CD4-positive, alpha-beta T cell (primary cell): Measurements from ENCODE around the gene PPM1F. TPM values are rescaled to one million over a fixed set of nuclear protein-coding genes. Genes with fewer than 3 reads are reported as not detected.
A peak's percentile ranks its signal among the peaks of the same experiment; 100 is the strongest.

ENCODE experiments used
- ATAC-seq: fragments of 200-7000 bp; cut with Tn5 transposase; one replicate; pipeline ENCODE4 v1.10.0; 2022; ENCODE audit warnings: mild to moderate bottlenecking; ENCODE audit not compliant: poor library complexity
- CTCF ChIA-PET: fragments of 350-600 bp; sonication (Branson Sonifier 250); formaldehyde crosslinking; loops from one replicate; lab custom pipeline; 2021; ENCODE audit warnings: antibody characterized with exemption, inconsistent platforms; lab: Charles Lee
- POLR2A ChIA-PET: fragments of 350-600 bp; sonication (Branson Sonifier 250); formaldehyde crosslinking; loops from one replicate; lab custom pipeline; 2021; ENCODE audit warnings: antibody characterized with exemption, inconsistent platforms; lab: Charles Lee
- DNase-seq, 14 experiments: peaks; one replicate each; pipeline ENCODE4 v3.0.0-alpha.2; 2013 to 2020; ENCODE audit warnings: mixed read lengths in 2 of 14
- H3K27ac ChIP-seq, 2 donors: one replicate each; pipeline versions ENCODE4 v1.5.1 to v1.7.0; 2013; ENCODE audit warnings: low read length in 2 of 2, low read depth in 1 of 2, mild to moderate bottlenecking in 1 of 2
- H3K27me3 ChIP-seq, 2 experiments: 1 replicate in 1 of 2; 2 replicates in 1 of 2; pipeline versions ENCODE4 v1.6.1 to v1.7.0; 2013; ENCODE audit warnings: low read length in 2 of 2, control low read depth in 1 of 2, mild to moderate bottlenecking in 1 of 2, moderate library complexity in 1 of 2; ENCODE audit not compliant: insufficient read depth in 2 of 2, control insufficient read depth in 1 of 2
- H3K36me3 ChIP-seq: one replicate; pipeline ENCODE4 v1.6.1; 2013; ENCODE audit warnings: low read length, control low read depth; ENCODE audit not compliant: insufficient read depth
- H3K4me1 ChIP-seq: one replicate; pipeline ENCODE4 v1.6.1; 2013; ENCODE audit warnings: low read length, control low read depth; ENCODE audit not compliant: insufficient read depth
- H3K4me3 ChIP-seq: one replicate; pipeline ENCODE4 v1.5.1; 2013; ENCODE audit warnings: mild to moderate bottlenecking, low read length, moderate library complexity
- H3K9me3 ChIP-seq, 2 experiments: 1 replicate in 1 of 2; 2 replicates in 1 of 2; pipeline versions ENCODE4 v1.6.1 to v1.7.0; 2013; ENCODE audit warnings: low read length in 2 of 2, mild to moderate bottlenecking in 2 of 2, control low read depth in 1 of 2, moderate library complexity in 1 of 2; ENCODE audit not compliant: control insufficient read depth in 1 of 2, insufficient read depth in 1 of 2
- H3K27ac Mint-ChIP-seq: one replicate; pipeline ENCODE4 v1.8.0; 2020; ENCODE audit warnings: mixed read lengths
- H3K27me3 Mint-ChIP-seq: one replicate; pipeline ENCODE4 v1.8.0; 2021; ENCODE audit warnings: mixed read lengths
- H3K36me3 Mint-ChIP-seq: one replicate; pipeline ENCODE4 v1.8.0; 2021; ENCODE audit warnings: low read depth, mixed read lengths
- H3K4me1 Mint-ChIP-seq: one replicate; pipeline ENCODE4 v1.8.0; 2021; ENCODE audit warnings: low read depth, mixed read lengths
- H3K4me3 Mint-ChIP-seq: one replicate; pipeline ENCODE4 v1.8.0; 2020; ENCODE audit warnings: mild to moderate bottlenecking, mixed read lengths
- H3K9me3 Mint-ChIP-seq: one replicate; pipeline ENCODE4 v1.8.0; 2020; ENCODE audit warnings: mixed read lengths
- intact Hi-C, 2 experiments: fragments of 100-400 bp; cut with DNase I in 1 of 2; cut with micrococcal nuclease in 1 of 2; formaldehyde crosslinking; loops; one replicate each; pipeline versions ENCODE4 v1.15.1 to v1.9.0; 2023 to 2025; cut with DNase I, micrococcal nuclease
- total RNA-seq, 174 experiments: library from RNA in 2 of 174; stranded (reverse) in 2 of 174; gene quantifications; one replicate each; pipeline ENCODE4 v1.2.3 and lab custom pipeline; 2021 to 2026
- TF ChIP-seq, protein P1 (sequence below): fragments of 200-600 bp; IDR thresholded peaks from one replicate; pipeline ENCODE4 v1.8.0; 2022; ENCODE audit warnings: antibody characterized with exemption, mild to moderate bottlenecking

The PPM1F gene
- total RNA-seq, 2 experiments from 2014 or later: 18.0 to 18.3 TPM

DNA sequence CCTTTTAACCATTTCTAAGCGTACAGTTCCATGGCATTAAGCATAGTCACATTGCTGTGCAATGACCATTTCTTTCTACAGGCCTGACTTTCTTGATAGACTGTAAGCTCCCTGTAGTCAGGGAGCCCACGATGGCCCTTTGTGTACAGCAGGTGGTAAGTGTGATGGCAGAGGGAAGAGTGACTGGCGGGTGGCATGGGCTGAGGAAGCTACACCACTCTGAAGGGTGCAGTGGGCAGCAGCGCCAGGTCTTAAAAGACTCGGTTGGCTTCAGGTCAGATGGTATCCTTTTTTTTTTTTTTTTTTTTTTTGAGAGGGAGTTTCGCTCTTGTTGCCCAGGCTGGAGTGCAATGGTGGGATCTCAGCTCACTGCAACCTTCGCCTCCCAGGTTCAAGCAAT lies 1.6 kb downstream of the PPM1F start:
- H3K4me3 Mint-ChIP-seq: peak overlapping the region; percentile 71
- TF ChIP-seq, protein P1, sequence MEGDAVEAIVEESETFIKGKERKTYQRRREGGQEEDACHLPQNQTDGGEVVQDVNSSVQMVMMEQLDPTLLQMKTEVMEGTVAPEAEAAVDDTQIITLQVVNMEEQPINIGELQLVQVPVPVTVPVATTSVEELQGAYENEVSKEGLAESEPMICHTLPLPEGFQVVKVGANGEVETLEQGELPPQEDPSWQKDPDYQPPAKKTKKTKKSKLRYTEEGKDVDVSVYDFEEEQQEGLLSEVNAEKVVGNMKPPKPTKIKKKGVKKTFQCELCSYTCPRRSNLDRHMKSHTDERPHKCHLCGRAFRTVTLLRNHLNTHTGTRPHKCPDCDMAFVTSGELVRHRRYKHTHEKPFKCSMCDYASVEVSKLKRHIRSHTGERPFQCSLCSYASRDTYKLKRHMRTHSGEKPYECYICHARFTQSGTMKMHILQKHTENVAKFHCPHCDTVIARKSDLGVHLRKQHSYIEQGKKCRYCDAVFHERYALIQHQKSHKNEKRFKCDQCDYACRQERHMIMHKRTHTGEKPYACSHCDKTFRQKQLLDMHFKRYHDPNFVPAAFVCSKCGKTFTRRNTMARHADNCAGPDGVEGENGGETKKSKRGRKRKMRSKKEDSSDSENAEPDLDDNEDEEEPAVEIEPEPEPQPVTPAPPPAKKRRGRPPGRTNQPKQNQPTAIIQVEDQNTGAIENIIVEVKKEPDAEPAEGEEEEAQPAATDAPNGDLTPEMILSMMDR: no peak
- intact Hi-C loops: loop anchor here in 1 of 2 experiments (5.0 kb wide), 1 partner anchor 84 kb away; the partner anchor contains the start of gene MAPK1
- DNase-seq: no peak
- peaks cover 18% of the 10 kb centered on the region for H3K4me1 ChIP-seq
- H3K4me3 ChIP-seq: no peak overlapping the region
- H3K27ac Mint-ChIP-seq: no peak overlapping the region
- CTCF ChIA-PET: interaction anchor here (5.2 kb wide), 1 partner anchor 12 kb away, joined by 117 read pairs; no protein-coding TSS in a partner anchor
- H3K9me3 Mint-ChIP-seq: no peaks in the 10 kb centered on the region
- peaks cover 5% of the 10 kb centered on the region for H3K36me3 Mint-ChIP-seq
- H3K36me3 ChIP-seq: no peaks in the 10 kb centered on the region
- no peaks in the 10 kb centered on the region for H3K9me3 ChIP-seq
- ATAC-seq: no peak
- POLR2A ChIA-PET: no interaction called here
- no peaks in the 10 kb centered on the region for H3K27me3 Mint-ChIP-seq
- H3K27me3 ChIP-seq: no peaks in the 10 kb centered on the region
- H3K27ac ChIP-seq: no peak overlapping the region
- H3K4me1 Mint-ChIP-seq: peaks cover 29% of the 10 kb centered on the region

DNA sequence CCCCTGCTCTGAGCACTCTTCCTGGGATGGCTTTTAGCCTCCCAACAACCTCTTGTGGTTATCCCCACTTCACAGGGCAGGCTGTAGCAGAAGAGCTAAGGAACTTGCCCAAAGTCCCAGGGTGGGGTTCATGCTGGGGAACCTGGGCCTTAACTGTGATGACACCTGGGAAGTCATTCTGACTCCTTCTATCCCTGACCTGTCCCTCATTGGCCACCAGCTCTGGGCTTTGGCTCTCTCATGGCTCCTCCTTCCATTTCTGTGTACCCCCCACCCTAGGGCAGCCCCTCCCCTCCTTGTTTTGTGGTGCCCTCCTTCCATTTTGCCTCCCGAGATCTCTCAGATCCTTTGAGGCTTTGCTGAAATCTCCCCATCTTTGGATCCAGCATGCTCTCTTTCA lies 2.7 kb downstream of the PPM1F start:
- TF ChIP-seq, protein P1: no peak
- H3K36me3 Mint-ChIP-seq: peaks cover 9% of the 10 kb centered on the region
- Histone ChIP-seq H3K4me3 (no peak overlapping the region), H3K27ac (no peak overlapping the region), H3K9me3 (no peaks in the 10 kb centered on the region), H3K4me1 (peaks cover 18% of the 10 kb centered on the region), H3K27me3 (no peaks in the 10 kb centered on the region), H3K36me3 (peaks cover 9% of the 10 kb centered on the region)
- DNase-seq (no peak), ATAC-seq (no peak)
- H3K4me1 Mint-ChIP-seq: peaks cover 32% of the 10 kb centered on the region
- H3K4me3 Mint-ChIP-seq: no peak overlapping the region
- no peaks in the 10 kb centered on the region for H3K9me3 Mint-ChIP-seq
- ChIA-PET POLR2A (interaction anchor here (0.6 kb wide), 1 partner anchor 1040 kb away, joined by 3 read pairs; no protein-coding TSS in a partner anchor), CTCF (interaction anchor here (5.2 kb wide), 1 partner anchor 11 kb away, joined by 117 read pairs; no protein-coding TSS in a partner anchor)
- H3K27me3 Mint-ChIP-seq: no peaks in the 10 kb centered on the region
- intact Hi-C loops: loop anchor here in 1 of 2 experiments (5.0 kb wide), 1 partner anchor 83 kb away; the partner anchor contains the start of gene MAPK1
- H3K27ac Mint-ChIP-seq: no peak overlapping the region

- peaks cover 18% of the 10 kb centered on the region for H3K4me1 ChIP-seq
- H3K4me3 ChIP-seq: no peak overlapping the region
- Mint-ChIP-seq H3K36me3 (peaks cover 13% of the 10 kb centered on the region), H3K27ac (no peak overlapping the region), H3K4me1 (peaks cover 36% of the 10 kb centered on the region), H3K9me3 (no peaks in the 10 kb centered on the region), H3K27me3 (no peaks in the 10 kb centered on the region), H3K4me3 (no peak overlapping the region)
- H3K9me3 ChIP-seq: no peaks in the 10 kb centered on the region
- ATAC-seq (no peak), DNase-seq (no peak)
- POLR2A ChIA-PET: no interaction called here
- CTCF ChIA-PET: interaction anchor here (5.2 kb wide), 1 partner anchor 10 kb away, joined by 117 read pairs; no protein-coding TSS in a partner anchor
- no peaks in the 10 kb centered on the region for H3K27me3 ChIP-seq
- H3K27ac ChIP-seq: no peak overlapping the region
- peaks cover 13% of the 10 kb centered on the region for H3K36me3 ChIP-seq
- intact Hi-C loops: no loop called here
- TF ChIP-seq, protein P1: no peak
Measured at GRCh38 chr22:21949569-21949918, 3.1 kb downstream of the PPM1F start.
